Fibroblast of villous mesenchyme (primary cell): ENCODE data around the gene KAZN. TPM values are rescaled to one million over a fixed set of nuclear protein-coding genes. Genes with fewer than 3 reads are reported as not detected.

Source experiments
- DNase-seq: peaks from one replicate; pipeline ENCODE4 v3.0.0-alpha.2; 2010; ENCODE audit warnings: low read depth
- H3K4me3 ChIP-seq: 2 replicates; pipeline ENCODE4 v1.5.1; 2011; ENCODE audit warnings: low read depth, mild to moderate bottlenecking, low read length
- total RNA-seq: library from RNA; depleted of rRNA; stranded (reverse); fragments of >200 nt; gene quantifications from 2 replicates; pipeline ENCODE4 v1.2.3, GENCODE V29; 2012
- TF ChIP-seq, protein P1 (sequence below): IDR thresholded peaks from 2 replicates; pipeline ENCODE4 v1.5.1; 2012; ENCODE audit warnings: low read depth, mild to moderate bottlenecking, low read length; ENCODE audit not compliant: insufficient read depth

KAZN gene
- total RNA-seq, 1 donor: 8.6 TPM

- no peak overlapping the region for H3K4me3 ChIP-seq
- TF ChIP-seq, protein P1, sequence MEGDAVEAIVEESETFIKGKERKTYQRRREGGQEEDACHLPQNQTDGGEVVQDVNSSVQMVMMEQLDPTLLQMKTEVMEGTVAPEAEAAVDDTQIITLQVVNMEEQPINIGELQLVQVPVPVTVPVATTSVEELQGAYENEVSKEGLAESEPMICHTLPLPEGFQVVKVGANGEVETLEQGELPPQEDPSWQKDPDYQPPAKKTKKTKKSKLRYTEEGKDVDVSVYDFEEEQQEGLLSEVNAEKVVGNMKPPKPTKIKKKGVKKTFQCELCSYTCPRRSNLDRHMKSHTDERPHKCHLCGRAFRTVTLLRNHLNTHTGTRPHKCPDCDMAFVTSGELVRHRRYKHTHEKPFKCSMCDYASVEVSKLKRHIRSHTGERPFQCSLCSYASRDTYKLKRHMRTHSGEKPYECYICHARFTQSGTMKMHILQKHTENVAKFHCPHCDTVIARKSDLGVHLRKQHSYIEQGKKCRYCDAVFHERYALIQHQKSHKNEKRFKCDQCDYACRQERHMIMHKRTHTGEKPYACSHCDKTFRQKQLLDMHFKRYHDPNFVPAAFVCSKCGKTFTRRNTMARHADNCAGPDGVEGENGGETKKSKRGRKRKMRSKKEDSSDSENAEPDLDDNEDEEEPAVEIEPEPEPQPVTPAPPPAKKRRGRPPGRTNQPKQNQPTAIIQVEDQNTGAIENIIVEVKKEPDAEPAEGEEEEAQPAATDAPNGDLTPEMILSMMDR: no peak
- DNase-seq: no peak
Measured at GRCh38 chr1:14596591-14596990, 1.9 kb upstream of the KAZN start.

DNA sequence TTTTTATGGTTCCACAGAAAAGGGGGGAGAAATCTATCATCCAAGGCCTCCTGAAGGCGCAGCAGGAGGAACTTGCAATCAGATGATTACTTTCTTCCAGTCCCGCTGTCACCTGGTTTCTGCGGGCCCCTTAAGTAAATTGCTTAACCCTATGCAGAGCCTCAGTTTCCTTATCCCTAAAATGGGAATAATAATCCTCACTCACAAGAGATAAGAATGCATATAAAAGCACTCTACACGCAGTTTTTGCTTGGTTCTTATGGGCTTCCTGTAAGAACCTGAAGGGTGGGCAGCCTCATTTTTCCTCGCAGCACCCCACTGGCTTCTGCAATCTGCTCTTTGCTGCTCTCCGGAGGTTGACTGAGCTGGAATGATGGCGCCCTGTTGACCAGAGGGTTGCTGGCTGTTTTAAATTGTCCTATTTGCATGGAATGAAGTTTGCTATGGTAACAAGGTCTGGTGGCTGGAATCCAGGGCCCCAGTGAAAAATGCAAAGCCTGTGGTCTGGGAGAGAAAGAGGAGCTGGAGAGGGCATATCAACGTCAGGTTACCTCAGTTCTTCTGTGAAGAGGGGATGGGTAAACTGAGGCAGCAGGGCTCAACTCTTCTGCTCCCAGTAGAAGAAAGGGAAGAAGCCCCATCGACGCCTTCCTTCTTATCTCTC, 1.0 kb upstream of the KAZN start:
- DNase-seq: no peak
- TF ChIP-seq, protein P1: no peak
- H3K4me3 ChIP-seq: no peak overlapping the region

- no peak overlapping the region for H3K4me3 ChIP-seq
- TF ChIP-seq, protein P1: no peak
- no peak for DNase-seq
Measured at GRCh38 chr1:14598007-14598497, 433 bp upstream of the KAZN start.

- DNase-seq: no peak
- no peak overlapping the region for H3K4me3 ChIP-seq
- TF ChIP-seq, protein P1: no peak
Measured at GRCh38 chr1:14599183-14599791, 802 bp downstream of the KAZN start.

- TF ChIP-seq, protein P1: no peak
Measured at GRCh38 chr1:14599800-14600199, 1.3 kb downstream of the KAZN start.

DNA sequence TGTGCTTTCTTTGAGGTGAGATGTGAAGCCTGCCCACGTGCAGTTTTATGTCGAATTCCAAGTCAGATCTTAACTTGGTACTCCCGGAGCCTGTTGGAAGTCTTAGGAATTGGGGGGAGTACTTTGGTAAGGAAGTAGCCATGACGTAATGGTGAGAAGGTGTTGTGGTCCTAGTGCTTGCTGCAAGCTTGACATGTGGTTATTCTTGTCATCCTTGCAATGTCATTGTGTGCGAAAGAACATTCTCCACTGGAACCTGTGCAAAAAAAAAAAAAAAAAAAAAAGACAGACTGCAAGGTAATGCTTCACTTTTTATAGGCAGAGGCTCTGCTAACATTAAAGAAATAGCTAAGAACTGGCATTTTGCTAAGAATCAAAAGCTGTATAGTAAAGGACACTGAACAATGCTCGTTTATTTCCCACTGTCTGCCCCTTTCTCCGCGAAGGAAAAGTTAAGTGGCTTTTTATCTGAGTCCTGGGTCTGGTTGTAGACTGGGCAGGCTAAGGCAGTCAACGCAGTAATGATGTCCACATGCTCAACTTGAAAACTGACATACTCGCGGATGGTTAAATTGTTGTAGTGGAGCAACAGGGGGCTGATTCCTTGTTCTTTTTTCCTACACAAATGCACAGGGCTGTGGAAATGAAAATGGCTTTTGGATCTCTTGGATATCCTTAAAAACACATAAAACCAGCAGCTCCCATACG, 2.1 kb downstream of the KAZN start:
- DNase-seq: no peak
- TF ChIP-seq, protein P1: no peak
- no peak overlapping the region for H3K4me3 ChIP-seq

More at GRCh38 chr1:14599800-14600199, 1.3 kb downstream of the KAZN start:
- H3K4me3 ChIP-seq: no peak overlapping the region
- no peak for DNase-seq
